DLD1 (cell line): ENCODE measurements around the gene DBT.
"Not testable (repeated sequence)": the region's sequence is repeated elsewhere in the genome, so short reads cannot be mapped to it uniquely, and the experiment has no call there.

Source experiments
- in situ Hi-C: cut with HindIII; loops from 2 replicates; pipeline ENCODE4 v1.10.0; 2017; ENCODE audit warnings: low sequenced_read_pairs

Gene DBT

GRCh38 chr1:100252901-100253300, 3.3 kb upstream of the DBT start:
- in situ Hi-C loops: no loop called here

- in situ Hi-C loops: no loop called here
These were observed 1.2 kb upstream of the DBT start for GRCh38 chr1:100250807-100251206.

GRCh38 chr1:100250264-100250663, 630 bp upstream of the DBT start:
- in situ Hi-C loops: no loop called here

- in situ Hi-C loops: no loop called here
These were observed 488 bp downstream of the DBT start for GRCh38 chr1:100249155-100249536.

- in situ Hi-C loops: no loop called here
These were observed 2.9 kb downstream of the DBT start for GRCh38 chr1:100246738-100247137.

GRCh38 chr1:100240631-100241030, 9.0 kb downstream of the DBT start:
- in situ Hi-C loops: no loop called here

- in situ Hi-C loops: no loop called here
These were observed 9.7 kb downstream of the DBT start for GRCh38 chr1:100239961-100240360.

- in situ Hi-C loops: no loop called here
These were observed 12.5 kb downstream of the DBT start for GRCh38 chr1:100237091-100237490.

GRCh38 chr1:100234432-100234831, 15.2 kb downstream of the DBT start:
- in situ Hi-C loops: no loop called here

GRCh38 chr1:100233566-100233965, 16.1 kb downstream of the DBT start:
- in situ Hi-C loops: not testable (repeated sequence)

- in situ Hi-C loops: no loop called here
These were observed 17.5 kb downstream of the DBT start for GRCh38 chr1:100232156-100232555.

GRCh38 chr1:100231721-100232120, 17.9 kb downstream of the DBT start:
- in situ Hi-C loops: no loop called here

GRCh38 chr1:100230765-100231164, 18.9 kb downstream of the DBT start:
- in situ Hi-C loops: no loop called here

- in situ Hi-C loops: no loop called here
These were observed 19.8 kb downstream of the DBT start for GRCh38 chr1:100229681-100230443.

GRCh38 chr1:100222428-100222827, 27.2 kb downstream of the DBT start:
- in situ Hi-C loops: no loop called here

- in situ Hi-C loops: no loop called here
These were observed 29.8 kb downstream of the DBT start for GRCh38 chr1:100219883-100220282.

- in situ Hi-C loops: no loop called here
These were observed 30.2 kb downstream of the DBT start for GRCh38 chr1:100219457-100219856.

- in situ Hi-C loops: no loop called here
These were observed 31.8 kb downstream of the DBT start for GRCh38 chr1:100217834-100218233.

GRCh38 chr1:100215101-100215500, 34.5 kb downstream of the DBT start:
- in situ Hi-C loops: no loop called here

- in situ Hi-C loops: no loop called here
These were observed 36.5 kb downstream of the DBT start for GRCh38 chr1:100213141-100213540.

GRCh38 chr1:100206301-100206700, 43.3 kb downstream of the DBT start:
- in situ Hi-C loops: no loop called here

- in situ Hi-C loops: not testable (repeated sequence)
These were observed 44.0 kb downstream of the DBT start for GRCh38 chr1:100205593-100205992.

GRCh38 chr1:100205103-100205502, 44.5 kb downstream of the DBT start:
- in situ Hi-C loops: not testable (repeated sequence)
